Measurements from ENCODE around the gene TAGAP. TPM values are rescaled to one million over a fixed set of nuclear protein-coding genes. Genes with fewer than 3 reads are reported as not detected.

TAGAP gene
- total RNA-seq, 1 experiment from 2014 or later = 0.30 TPM

DNA sequence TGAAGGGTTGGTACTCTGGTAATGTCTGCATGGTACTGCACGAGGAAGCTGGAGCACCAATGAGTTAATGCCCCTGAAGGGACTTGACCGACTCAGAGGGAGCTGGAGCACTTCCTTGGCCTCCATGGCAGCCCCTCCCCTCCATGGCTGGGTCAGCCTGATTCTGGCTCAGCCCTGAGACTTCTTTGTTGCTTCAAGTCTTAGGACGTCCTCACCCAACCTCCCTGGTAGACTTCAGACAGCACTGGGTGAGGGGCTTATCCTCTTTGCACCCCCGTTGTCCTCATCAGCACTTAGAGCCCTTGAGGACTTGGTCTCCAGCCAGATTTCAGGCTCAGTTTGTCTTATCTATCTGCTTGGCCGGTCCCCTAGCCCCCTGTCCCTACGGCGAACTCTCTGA is 16.4 kb upstream of the TAGAP start:
- H3K4me2 ChIP-seq (ENCODE audit: low read length) = no peak overlapping the region
- no peaks in the 10 kb centered on the region for H3K4me1 ChIP-seq (ENCODE audit: control insufficient read depth in 1 of 2, insufficient read depth in 2 of 2, low read length in 2 of 2)
- ChIA-PET RAD21 (ENCODE audit: low non-redundant PET in 1 of 2, low total read pairs in 2 of 2, uncharacterized antibody in 2 of 2, unreplicated experiment in 2 of 2) (no interaction called here), POLR2A (no interaction called here), CTCF (no interaction called here)
- H3K4me3 ChIP-seq (replicated peaks in 1 of 2; ENCODE audit: low read depth in 1 of 2, low read length in 2 of 2) = no peak overlapping the region
- no peaks in the 10 kb centered on the region for H3K36me3 ChIP-seq (ENCODE audit: control insufficient read depth in 1 of 2, insufficient read depth in 2 of 2, low read length in 2 of 2)
- H3K9me2 ChIP-seq (ENCODE audit: insufficient read depth) = no peaks in the 10 kb centered on the region
- H3K9me3 ChIP-seq (ENCODE audit: control insufficient read depth in 1 of 2, insufficient read depth in 1 of 2, low read depth in 1 of 2, low read length in 2 of 2) = no peaks in the 10 kb centered on the region
- ATAC-seq (no peak), DNase-seq (ENCODE audit: low read depth, low spot score) (no peak)
- intact Hi-C loops (cut with micrococcal nuclease) = no loop called here
- no peak overlapping the region for H3K9ac ChIP-seq (ENCODE audit: low read length)
- BruUV-seq (replicated peaks) = no TSS peak
- H4K20me1 ChIP-seq (ENCODE audit: insufficient read depth) = no peaks in the 10 kb centered on the region
- no peaks in the 10 kb centered on the region for H3K79me2 ChIP-seq (ENCODE audit: insufficient read depth, low read length)
- TF ChIP-seq SRF (IDR thresholded peaks at IDR 0.05; ENCODE audit: low read depth) (no peak), ELF1 (IDR thresholded peaks at IDR 0.05; ENCODE audit: borderline replicate concordance, low read depth) (no peak), POLR2A (IDR thresholded peaks at IDR 0.05; ENCODE audit: borderline replicate concordance, extremely low read depth, insufficient read depth, insufficient read length) (no peak), FOSL1 (IDR thresholded peaks at IDR 0.05; ENCODE audit: low read depth) (no peak), YY1 (IDR thresholded peaks at IDR 0.05; ENCODE audit: extremely low read depth, insufficient replicate concordance, low read depth, low read length) (no peak), RAD21 (IDR thresholded peaks at IDR 0.05; ENCODE audit: low read depth) (no peak), SP1 (IDR thresholded peaks at IDR 0.05; ENCODE audit: low read depth) (no peak), ZNF274 (IDR thresholded peaks at IDR 0.05; ENCODE audit: low read depth, low read length) (no peak), ZFX (IDR thresholded peaks at IDR 0.05) (no peak)
- TF ChIP-seq, protein P1, sequence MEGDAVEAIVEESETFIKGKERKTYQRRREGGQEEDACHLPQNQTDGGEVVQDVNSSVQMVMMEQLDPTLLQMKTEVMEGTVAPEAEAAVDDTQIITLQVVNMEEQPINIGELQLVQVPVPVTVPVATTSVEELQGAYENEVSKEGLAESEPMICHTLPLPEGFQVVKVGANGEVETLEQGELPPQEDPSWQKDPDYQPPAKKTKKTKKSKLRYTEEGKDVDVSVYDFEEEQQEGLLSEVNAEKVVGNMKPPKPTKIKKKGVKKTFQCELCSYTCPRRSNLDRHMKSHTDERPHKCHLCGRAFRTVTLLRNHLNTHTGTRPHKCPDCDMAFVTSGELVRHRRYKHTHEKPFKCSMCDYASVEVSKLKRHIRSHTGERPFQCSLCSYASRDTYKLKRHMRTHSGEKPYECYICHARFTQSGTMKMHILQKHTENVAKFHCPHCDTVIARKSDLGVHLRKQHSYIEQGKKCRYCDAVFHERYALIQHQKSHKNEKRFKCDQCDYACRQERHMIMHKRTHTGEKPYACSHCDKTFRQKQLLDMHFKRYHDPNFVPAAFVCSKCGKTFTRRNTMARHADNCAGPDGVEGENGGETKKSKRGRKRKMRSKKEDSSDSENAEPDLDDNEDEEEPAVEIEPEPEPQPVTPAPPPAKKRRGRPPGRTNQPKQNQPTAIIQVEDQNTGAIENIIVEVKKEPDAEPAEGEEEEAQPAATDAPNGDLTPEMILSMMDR (IDR thresholded peaks at IDR 0.05 in 2 of 3, conservative IDR thresholded peaks at IDR 0.05 in 1 of 3; ENCODE audit: borderline replicate concordance in 1 of 3, insufficient read depth in 1 of 3, low read depth in 2 of 3, low read length in 2 of 3) = no peak
- TF ChIP-seq, protein P2, sequence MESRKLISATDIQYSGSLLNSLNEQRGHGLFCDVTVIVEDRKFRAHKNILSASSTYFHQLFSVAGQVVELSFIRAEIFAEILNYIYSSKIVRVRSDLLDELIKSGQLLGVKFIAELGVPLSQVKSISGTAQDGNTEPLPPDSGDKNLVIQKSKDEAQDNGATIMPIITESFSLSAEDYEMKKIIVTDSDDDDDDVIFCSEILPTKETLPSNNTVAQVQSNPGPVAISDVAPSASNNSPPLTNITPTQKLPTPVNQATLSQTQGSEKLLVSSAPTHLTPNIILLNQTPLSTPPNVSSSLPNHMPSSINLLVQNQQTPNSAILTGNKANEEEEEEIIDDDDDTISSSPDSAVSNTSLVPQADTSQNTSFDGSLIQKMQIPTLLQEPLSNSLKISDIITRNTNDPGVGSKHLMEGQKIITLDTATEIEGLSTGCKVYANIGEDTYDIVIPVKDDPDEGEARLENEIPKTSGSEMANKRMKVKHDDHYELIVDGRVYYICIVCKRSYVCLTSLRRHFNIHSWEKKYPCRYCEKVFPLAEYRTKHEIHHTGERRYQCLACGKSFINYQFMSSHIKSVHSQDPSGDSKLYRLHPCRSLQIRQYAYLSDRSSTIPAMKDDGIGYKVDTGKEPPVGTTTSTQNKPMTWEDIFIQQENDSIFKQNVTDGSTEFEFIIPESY (IDR thresholded peaks at IDR 0.05; ENCODE audit: extremely low read depth, insufficient replicate concordance, low read length) = no peak
- TF ChIP-seq, protein P3, sequence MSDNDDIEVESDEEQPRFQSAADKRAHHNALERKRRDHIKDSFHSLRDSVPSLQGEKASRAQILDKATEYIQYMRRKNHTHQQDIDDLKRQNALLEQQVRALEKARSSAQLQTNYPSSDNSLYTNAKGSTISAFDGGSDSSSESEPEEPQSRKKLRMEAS (IDR thresholded peaks at IDR 0.05) = no peak
- H3K27ac ChIP-seq (ENCODE audit: low read depth, low read length) = no peak overlapping the region
- no peak overlapping the region for H2AFZ ChIP-seq (ENCODE audit: low read depth, low read length, poor library complexity, severe bottlenecking)
- peaks cover 10% of the 10 kb centered on the region; the same call in 1 of the 2 replicates for H3K27me3 ChIP-seq (ENCODE audit: insufficient read depth, low read length)

Measured in HCT116 (cell line).